Epithelial cell of proximal tubule (primary cell): ENCODE measurements around the gene TNFAIP8. TPM values are rescaled to one million over a fixed set of nuclear protein-coding genes. Genes with fewer than 3 reads are reported as not detected.

ENCODE experiments used
- DNase-seq: peaks from one replicate; pipeline ENCODE4 v3.0.0-alpha.2; 2011; ENCODE audit warnings: low read depth
- H3K4me3 ChIP-seq: 2 replicates; pipeline ENCODE4 v1.5.1; 2011; ENCODE audit warnings: low read depth, mild to moderate bottlenecking, low read length
- total RNA-seq: library from RNA; depleted of rRNA; stranded (reverse); fragments of >200 nt; gene quantifications from 2 replicates; pipeline ENCODE4 v1.2.3, GENCODE V29; 2015
- TF ChIP-seq, protein P1 (sequence below): conservative IDR thresholded peaks from 2 replicates; pipeline ENCODE4 v1.5.1; 2012; ENCODE audit warnings: low read depth, mild to moderate bottlenecking, low read length

Gene TNFAIP8
- total RNA-seq, result 60.9 and 84.9 TPM in 2 replicates

- TF ChIP-seq, protein P1, sequence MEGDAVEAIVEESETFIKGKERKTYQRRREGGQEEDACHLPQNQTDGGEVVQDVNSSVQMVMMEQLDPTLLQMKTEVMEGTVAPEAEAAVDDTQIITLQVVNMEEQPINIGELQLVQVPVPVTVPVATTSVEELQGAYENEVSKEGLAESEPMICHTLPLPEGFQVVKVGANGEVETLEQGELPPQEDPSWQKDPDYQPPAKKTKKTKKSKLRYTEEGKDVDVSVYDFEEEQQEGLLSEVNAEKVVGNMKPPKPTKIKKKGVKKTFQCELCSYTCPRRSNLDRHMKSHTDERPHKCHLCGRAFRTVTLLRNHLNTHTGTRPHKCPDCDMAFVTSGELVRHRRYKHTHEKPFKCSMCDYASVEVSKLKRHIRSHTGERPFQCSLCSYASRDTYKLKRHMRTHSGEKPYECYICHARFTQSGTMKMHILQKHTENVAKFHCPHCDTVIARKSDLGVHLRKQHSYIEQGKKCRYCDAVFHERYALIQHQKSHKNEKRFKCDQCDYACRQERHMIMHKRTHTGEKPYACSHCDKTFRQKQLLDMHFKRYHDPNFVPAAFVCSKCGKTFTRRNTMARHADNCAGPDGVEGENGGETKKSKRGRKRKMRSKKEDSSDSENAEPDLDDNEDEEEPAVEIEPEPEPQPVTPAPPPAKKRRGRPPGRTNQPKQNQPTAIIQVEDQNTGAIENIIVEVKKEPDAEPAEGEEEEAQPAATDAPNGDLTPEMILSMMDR, result no peak
- H3K4me3 ChIP-seq, result peak within 1 kb of the TSS; percentile 77
- DNase-seq, result no peak
Measured at GRCh38 chr5:119355685-119356611, at the start of gene TNFAIP8. Gene TNFAIP8, plus strand, starts transcription at chr5:119356019. Its CDS starts 72 bp downstream, at chr5:119356091.

DNA sequence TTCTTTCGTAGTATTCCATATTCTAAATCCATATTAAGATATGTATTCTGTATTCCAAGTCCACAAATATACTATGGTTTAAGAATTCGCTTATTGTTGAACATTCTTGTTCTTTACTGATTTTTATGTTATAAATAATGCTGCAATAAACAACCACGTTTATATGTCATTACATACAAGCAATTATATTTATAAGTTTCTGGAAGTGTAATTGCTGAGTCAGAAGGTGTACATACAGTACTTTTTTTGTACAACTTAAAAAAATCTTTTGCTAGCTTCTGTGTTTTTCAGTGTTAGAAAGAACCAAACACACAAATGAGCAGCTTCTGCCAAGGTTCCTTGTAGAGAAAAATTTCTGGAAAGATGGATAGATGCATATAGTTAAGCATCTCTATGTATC lies 48.6 kb upstream of the TNFAIP8 start:
- TF ChIP-seq, protein P1, result no peak
- DNase-seq, result no peak

DNA sequence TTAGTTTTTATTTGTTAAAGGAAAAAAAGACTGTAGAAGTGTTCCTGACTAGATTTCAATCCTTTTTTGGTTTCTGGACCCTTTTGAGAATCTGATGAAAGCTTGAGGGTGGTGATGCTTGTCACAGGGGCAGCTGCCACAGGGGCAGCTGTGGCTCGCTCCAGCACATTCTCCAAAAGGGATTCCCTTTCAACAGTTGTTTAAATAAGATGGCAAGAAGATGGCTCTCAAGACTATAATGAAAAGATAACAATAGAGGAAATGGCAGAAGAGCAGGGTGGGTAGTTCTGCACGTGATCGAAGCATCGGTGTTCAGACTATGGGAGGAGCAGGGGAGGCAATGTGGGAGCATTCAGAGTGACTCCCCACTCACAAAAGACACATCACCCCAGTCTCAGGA lies 46.5 kb upstream of the TNFAIP8 start:
- TF ChIP-seq, protein P1, result no peak
- no peak for DNase-seq
- no peak overlapping the region for H3K4me3 ChIP-seq

More for the DNA sequence above, 48.6 kb upstream of the TNFAIP8 start:
- no peak overlapping the region for H3K4me3 ChIP-seq

DNA sequence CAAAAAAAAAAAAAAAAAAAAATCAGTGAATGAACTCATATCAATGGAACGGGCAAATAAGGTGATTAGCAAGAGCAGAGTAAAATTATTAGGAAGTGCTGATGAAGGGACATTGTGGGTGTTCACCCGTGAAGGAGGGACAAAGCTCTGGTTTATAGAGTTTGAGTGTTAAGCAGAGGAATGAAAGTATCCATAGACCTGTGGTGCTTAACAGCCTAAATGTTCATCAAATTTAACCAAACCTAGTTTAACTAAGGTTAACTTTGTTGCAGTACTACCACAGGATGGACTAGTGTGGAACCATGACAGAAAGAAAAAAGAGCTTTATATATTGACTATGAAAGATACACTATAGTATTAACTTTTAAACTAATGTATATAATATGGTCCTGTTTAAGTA lies 44.1 kb upstream of the TNFAIP8 start:
- TF ChIP-seq, protein P1, result no peak
- no peak overlapping the region for H3K4me3 ChIP-seq
- no peak for DNase-seq

DNA sequence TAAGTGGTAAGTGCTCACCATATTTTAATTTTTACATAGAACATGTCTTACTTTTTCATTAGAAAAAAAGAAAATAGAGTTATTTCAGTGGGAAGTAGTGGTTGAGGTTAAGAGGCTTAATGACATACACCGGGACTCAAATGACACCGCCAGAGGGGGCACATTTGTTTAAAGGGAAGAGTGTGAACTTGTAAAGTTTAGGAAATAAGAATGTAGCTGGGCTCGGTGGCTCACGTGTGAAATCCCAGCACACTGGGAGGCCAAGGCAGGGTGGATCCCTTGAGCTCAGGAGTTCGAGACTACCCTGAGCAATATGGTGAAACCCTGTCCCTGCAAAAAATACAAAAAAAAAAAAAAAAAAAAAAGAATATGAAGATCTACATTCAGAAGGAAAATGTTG lies 43.4 kb upstream of the TNFAIP8 start:
- H3K4me3 ChIP-seq, result no peak overlapping the region
- DNase-seq, result no peak
- TF ChIP-seq, protein P1, result no peak

- H3K4me3 ChIP-seq, result no peak overlapping the region
- no peak for DNase-seq
- TF ChIP-seq, protein P1, result no peak
Measured at GRCh38 chr5:119313197-119313596, 42.6 kb upstream of the TNFAIP8 start.
